ENCODE measurements around the gene GAL3ST1.
"Not testable (repeated sequence)": the region's sequence is repeated elsewhere in the genome, so short reads cannot be mapped to it uniquely, and the experiment has no call there.

The GAL3ST1 gene

DNA sequence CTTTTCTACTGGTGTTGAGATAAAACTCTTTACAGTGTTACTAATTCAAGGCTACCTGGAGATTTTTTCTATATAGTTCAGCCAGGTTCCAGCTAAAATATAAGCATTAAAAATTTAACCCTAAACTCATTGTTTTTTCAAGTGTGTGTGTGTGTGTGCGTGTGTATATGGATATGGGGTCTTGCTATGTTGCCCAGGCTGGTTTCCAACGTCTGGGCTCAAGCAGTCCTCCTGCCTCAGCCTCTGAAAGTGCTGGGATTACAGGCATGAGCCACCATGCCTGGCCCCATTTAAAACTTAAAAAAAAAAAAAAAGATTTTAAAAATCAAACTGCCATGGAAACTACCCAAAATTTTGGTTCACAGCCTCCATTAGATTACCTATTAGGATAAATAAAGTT is 21.7 kb upstream of the GAL3ST1 start:
- Histone ChIP-seq H3K9ac (ENCODE audit: low read length) (no peak overlapping the region), H3K4me3 (ENCODE audit: low read length) (no peak overlapping the region), H3K56ac (ENCODE audit: low read length) (no peak overlapping the region), H3K27me3 (ENCODE audit: insufficient read depth, low read length, poor library complexity) (no peaks in the 10 kb centered on the region), H3K27ac (ENCODE audit: low read depth, low read length) (no peak overlapping the region), H2BK15ac (replicated peaks; ENCODE audit: low read depth) (no peak overlapping the region), H3K4ac (ENCODE audit: low read depth, low read length) (no peak overlapping the region), H3K79me2 (ENCODE audit: control insufficient read depth, insufficient read depth, low read length) (peaks cover 3% of the 10 kb centered on the region), H3K23ac (ENCODE audit: low read length) (no peak overlapping the region), H3K4me1 (ENCODE audit: control insufficient read depth, low read depth, low read length) (no peaks in the 10 kb centered on the region), H4K5ac (ENCODE audit: low read length) (no peak overlapping the region), H2AK5ac (ENCODE audit: low read length) (no peak overlapping the region), H3K79me1 (ENCODE audit: low read length) (peaks cover 3% of the 10 kb centered on the region), H2BK120ac (ENCODE audit: low read depth, low read length) (no peak overlapping the region), H2BK5ac (ENCODE audit: low read length) (no peak overlapping the region), H3K18ac (ENCODE audit: low read length) (no peak overlapping the region), H3K4me2 (ENCODE audit: low read length) (no peak overlapping the region), H4K8ac (ENCODE audit: low read depth, low read length) (no peak overlapping the region), H3K36me3 (ENCODE audit: control insufficient read depth, insufficient read depth, low read length) (no peaks in the 10 kb centered on the region)
- no CpG with 5 or more reads among the region's 2 CpGs for WGBS (ENCODE audit: extremely low coverage, insufficient coverage, low lambda C conversion rate)
- DNase-seq: no peak

DNA sequence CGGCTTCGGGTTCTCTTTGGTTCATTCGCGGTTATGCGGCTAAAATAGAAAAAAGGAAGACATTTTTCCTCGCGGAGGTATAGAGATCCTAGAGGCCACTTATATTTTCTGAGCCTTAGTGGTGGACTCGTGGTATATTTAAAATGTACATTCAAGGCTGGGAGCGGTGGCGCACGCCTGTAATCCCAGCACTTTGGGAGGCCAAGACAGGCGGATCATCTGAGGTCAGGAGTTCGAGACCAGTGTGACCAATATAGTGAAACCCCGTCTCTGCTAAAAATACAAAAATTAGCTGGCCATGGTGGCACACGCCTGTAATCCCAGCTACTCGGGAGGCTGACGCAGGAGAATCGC is 17.9 kb upstream of the GAL3ST1 start:
- not testable (repeated sequence) for H4K5ac ChIP-seq (ENCODE audit: low read length); H3K4me3 ChIP-seq (ENCODE audit: low read length); H4K8ac ChIP-seq (ENCODE audit: low read depth, low read length); H3K36me3 ChIP-seq (ENCODE audit: control insufficient read depth, insufficient read depth, low read length); H3K27ac ChIP-seq (ENCODE audit: low read depth, low read length); H3K56ac ChIP-seq (ENCODE audit: low read length); H3K18ac ChIP-seq (ENCODE audit: low read length); H3K23ac ChIP-seq (ENCODE audit: low read length); H2BK120ac ChIP-seq (ENCODE audit: low read depth, low read length); H3K4me2 ChIP-seq (ENCODE audit: low read length); H2AK5ac ChIP-seq (ENCODE audit: low read length); H2BK15ac ChIP-seq (replicated peaks; ENCODE audit: low read depth); H3K9ac ChIP-seq (ENCODE audit: low read length); DNase-seq; H3K4me1 ChIP-seq (ENCODE audit: control insufficient read depth, low read depth, low read length); H3K27me3 ChIP-seq (ENCODE audit: insufficient read depth, low read length, poor library complexity); H3K4ac ChIP-seq (ENCODE audit: low read depth, low read length); H2BK5ac ChIP-seq (ENCODE audit: low read length)
- WGBS (ENCODE audit: extremely low coverage, insufficient coverage, low lambda C conversion rate): no CpG with 5 or more reads among the region's 18 CpGs
- H3K79me2 ChIP-seq (ENCODE audit: control insufficient read depth, insufficient read depth, low read length): peaks cover 21% of the 10 kb centered on the region
- H3K79me1 ChIP-seq (ENCODE audit: low read length): peaks cover 12% of the 10 kb centered on the region

GRCh38 chr22:30591588-30592359 is 17.3 kb upstream of the GAL3ST1 start, which contains the start of gene PES1:
Gene PES1, minus strand, starts transcription at chr22:30591910. Its CDS starts 77 bp downstream, at chr22:30591833.
- peaks cover 12% of the 10 kb centered on the region for H3K79me1 ChIP-seq (ENCODE audit: low read length)
- peaks cover 3% of the 10 kb centered on the region for H3K4me1 ChIP-seq (ENCODE audit: control insufficient read depth, low read depth, low read length)
- peak within 1 kb of the TSS; percentile 89 for H3K4me2 ChIP-seq (ENCODE audit: low read length)
- H2AK5ac ChIP-seq (ENCODE audit: low read length): no peak within 1 kb of the TSS
- H3K27ac ChIP-seq (ENCODE audit: low read depth, low read length): no peak within 1 kb of the TSS
- peaks cover 14% of the 10 kb centered on the region for H3K36me3 ChIP-seq (ENCODE audit: control insufficient read depth, insufficient read depth, low read length)
- no peak within 1 kb of the TSS for H3K4ac ChIP-seq (ENCODE audit: low read depth, low read length)
- no peak within 1 kb of the TSS for H3K23ac ChIP-seq (ENCODE audit: low read length)
- H2BK120ac ChIP-seq (ENCODE audit: low read depth, low read length): no peak within 1 kb of the TSS
- no peak within 1 kb of the TSS for H2BK5ac ChIP-seq (ENCODE audit: low read length)
- H3K27me3 ChIP-seq (ENCODE audit: insufficient read depth, low read length, poor library complexity): no peaks in the 10 kb centered on the region
- H2BK15ac ChIP-seq (replicated peaks; ENCODE audit: low read depth): no peak within 1 kb of the TSS
- DNase-seq: peak; percentile 100
- peak within 1 kb of the TSS; percentile 95 for H3K56ac ChIP-seq (ENCODE audit: low read length)
- peak within 1 kb of the TSS; percentile 85 for H3K9ac ChIP-seq (ENCODE audit: low read length)
- H3K18ac ChIP-seq (ENCODE audit: low read length): peak within 1 kb of the TSS; percentile 18
- H4K8ac ChIP-seq (ENCODE audit: low read depth, low read length): no peak within 1 kb of the TSS
- peak within 1 kb of the TSS; percentile 93 for H3K4me3 ChIP-seq (ENCODE audit: low read length)
- H3K79me2 ChIP-seq (ENCODE audit: control insufficient read depth, insufficient read depth, low read length): peaks cover 21% of the 10 kb centered on the region
- WGBS (ENCODE audit: extremely low coverage, insufficient coverage, low lambda C conversion rate): no CpG with 5 or more reads among the region's 49 CpGs
- H4K5ac ChIP-seq (ENCODE audit: low read length): no peak within 1 kb of the TSS

DNA sequence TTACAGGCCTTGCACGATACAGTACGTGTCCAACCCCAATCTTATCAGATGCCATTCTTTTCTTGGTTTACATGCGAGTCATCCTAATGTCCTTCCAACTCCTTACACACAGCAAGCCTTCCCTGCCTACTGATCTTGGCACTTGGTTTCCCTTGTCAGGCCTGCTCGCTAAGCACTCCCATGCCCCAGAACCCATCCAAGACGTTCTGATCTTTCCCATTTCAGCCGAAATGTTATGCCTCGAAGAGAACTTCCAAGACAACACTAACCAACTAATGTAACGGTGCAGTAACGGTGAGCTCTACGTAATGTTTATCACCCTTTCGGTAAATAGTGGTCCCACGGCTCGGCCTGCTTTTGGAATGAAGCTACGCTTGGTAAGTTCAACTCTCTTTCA is 16.7 kb upstream of the GAL3ST1 start:
- H3K27ac ChIP-seq (ENCODE audit: low read depth, low read length): no peak overlapping the region
- no peak overlapping the region for H2BK5ac ChIP-seq (ENCODE audit: low read length)
- DNase-seq: no peak
- no peak overlapping the region for H4K5ac ChIP-seq (ENCODE audit: low read length)
- H3K4me1 ChIP-seq (ENCODE audit: control insufficient read depth, low read depth, low read length): peaks cover 3% of the 10 kb centered on the region
- H3K27me3 ChIP-seq (ENCODE audit: insufficient read depth, low read length, poor library complexity): no peaks in the 10 kb centered on the region
- no peak overlapping the region for H3K23ac ChIP-seq (ENCODE audit: low read length)
- no peak overlapping the region for H3K18ac ChIP-seq (ENCODE audit: low read length)
- H3K79me2 ChIP-seq (ENCODE audit: control insufficient read depth, insufficient read depth, low read length): peaks cover 21% of the 10 kb centered on the region
- H3K79me1 ChIP-seq (ENCODE audit: low read length): peaks cover 12% of the 10 kb centered on the region
- no peak overlapping the region for H2AK5ac ChIP-seq (ENCODE audit: low read length)
- H3K4me2 ChIP-seq (ENCODE audit: low read length): peak overlapping the region; percentile 89
- peaks cover 17% of the 10 kb centered on the region for H3K36me3 ChIP-seq (ENCODE audit: control insufficient read depth, insufficient read depth, low read length)
- H2BK15ac ChIP-seq (replicated peaks; ENCODE audit: low read depth): no peak overlapping the region
- peak overlapping the region; percentile 93 for H3K4me3 ChIP-seq (ENCODE audit: low read length)
- no peak overlapping the region for H2BK120ac ChIP-seq (ENCODE audit: low read depth, low read length)
- H3K9ac ChIP-seq (ENCODE audit: low read length): peak overlapping the region; percentile 85
- H3K4ac ChIP-seq (ENCODE audit: low read depth, low read length): no peak overlapping the region
- no CpG with 5 or more reads among the region's 14 CpGs for WGBS (ENCODE audit: extremely low coverage, insufficient coverage, low lambda C conversion rate)
- no peak overlapping the region for H4K8ac ChIP-seq (ENCODE audit: low read depth, low read length)
- H3K56ac ChIP-seq (ENCODE audit: low read length): peak overlapping the region; percentile 95

DNA sequence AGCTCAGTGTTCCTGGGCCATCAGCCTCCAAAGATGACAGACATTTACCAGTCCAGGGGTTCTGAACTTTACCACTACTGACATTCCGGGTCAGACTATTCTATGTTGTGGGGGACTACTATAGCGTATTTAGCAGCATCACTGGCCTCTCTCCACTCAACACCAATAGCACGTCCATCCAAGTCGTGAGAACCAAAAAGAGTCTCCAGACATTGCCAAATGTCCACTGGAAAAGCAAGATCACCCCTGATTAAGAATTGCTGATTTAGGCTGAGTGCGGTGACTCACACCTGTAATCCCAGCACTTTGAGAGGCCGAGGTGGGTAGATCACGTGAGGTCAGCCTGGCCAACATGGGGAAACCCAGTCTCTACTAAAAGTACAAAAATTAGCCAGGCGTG is 11.9 kb upstream of the GAL3ST1 start:
- peaks cover 38% of the 10 kb centered on the region for H3K36me3 ChIP-seq (ENCODE audit: control insufficient read depth, insufficient read depth, low read length)
- no peak overlapping the region for H2BK5ac ChIP-seq (ENCODE audit: low read length)
- no peak overlapping the region for H2AK5ac ChIP-seq (ENCODE audit: low read length)
- no peak overlapping the region for H3K4me2 ChIP-seq (ENCODE audit: low read length)
- H3K23ac ChIP-seq (ENCODE audit: low read length): no peak overlapping the region
- H3K27ac ChIP-seq (ENCODE audit: low read depth, low read length): no peak overlapping the region
- peaks cover 3% of the 10 kb centered on the region for H3K4me1 ChIP-seq (ENCODE audit: control insufficient read depth, low read depth, low read length)
- no peak overlapping the region for H3K4me3 ChIP-seq (ENCODE audit: low read length)
- no peak overlapping the region for H3K18ac ChIP-seq (ENCODE audit: low read length)
- H3K79me2 ChIP-seq (ENCODE audit: control insufficient read depth, insufficient read depth, low read length): peaks cover 19% of the 10 kb centered on the region
- no peak overlapping the region for H4K8ac ChIP-seq (ENCODE audit: low read depth, low read length)
- no peak overlapping the region for H3K56ac ChIP-seq (ENCODE audit: low read length)
- DNase-seq: no peak
- peaks cover 11% of the 10 kb centered on the region for H3K79me1 ChIP-seq (ENCODE audit: low read length)
- H4K5ac ChIP-seq (ENCODE audit: low read length): no peak overlapping the region
- no peak overlapping the region for H3K4ac ChIP-seq (ENCODE audit: low read depth, low read length)
- no peak overlapping the region for H3K9ac ChIP-seq (ENCODE audit: low read length)
- no peaks in the 10 kb centered on the region for H3K27me3 ChIP-seq (ENCODE audit: insufficient read depth, low read length, poor library complexity)
- WGBS (ENCODE audit: extremely low coverage, insufficient coverage, low lambda C conversion rate): no CpG with 5 or more reads among the region's 8 CpGs
- no peak overlapping the region for H2BK120ac ChIP-seq (ENCODE audit: low read depth, low read length)
- H2BK15ac ChIP-seq (replicated peaks; ENCODE audit: low read depth): no peak overlapping the region

DNA sequence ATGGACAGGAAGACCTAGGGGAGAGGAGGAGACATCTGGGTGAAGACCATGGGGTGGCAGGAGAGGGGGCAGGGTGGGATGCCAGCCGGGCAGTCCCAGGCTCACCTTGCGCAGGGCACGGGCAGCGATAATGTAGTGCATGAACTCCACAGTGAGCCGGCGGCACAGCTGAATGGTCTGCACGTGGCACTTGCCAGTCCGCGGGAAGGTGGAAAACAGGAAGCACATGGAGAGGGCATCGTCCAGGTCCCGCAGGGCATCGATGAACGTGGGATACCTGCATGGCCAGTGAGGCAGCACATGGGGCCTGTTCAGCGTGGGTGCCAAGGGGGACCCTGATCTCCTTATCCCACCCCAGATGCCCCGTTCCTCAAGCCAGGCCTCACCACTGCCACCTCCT is 10.0 kb upstream of the GAL3ST1 start:
- Histone ChIP-seq H3K9ac (ENCODE audit: low read length) (no peak overlapping the region), H3K27me3 (ENCODE audit: insufficient read depth, low read length, poor library complexity) (no peaks in the 10 kb centered on the region), H3K4me3 (ENCODE audit: low read length) (no peak overlapping the region), H3K79me1 (ENCODE audit: low read length) (peaks cover 4% of the 10 kb centered on the region), H2AK5ac (ENCODE audit: low read length) (no peak overlapping the region), H3K27ac (ENCODE audit: low read depth, low read length) (no peak overlapping the region), H3K23ac (ENCODE audit: low read length) (no peak overlapping the region), H3K36me3 (ENCODE audit: control insufficient read depth, insufficient read depth, low read length) (peaks cover 47% of the 10 kb centered on the region), H4K8ac (ENCODE audit: low read depth, low read length) (no peak overlapping the region), H4K5ac (ENCODE audit: low read length) (no peak overlapping the region), H3K56ac (ENCODE audit: low read length) (no peak overlapping the region), H2BK15ac (replicated peaks; ENCODE audit: low read depth) (no peak overlapping the region), H2BK5ac (ENCODE audit: low read length) (no peak overlapping the region), H3K4me2 (ENCODE audit: low read length) (no peak overlapping the region), H3K79me2 (ENCODE audit: control insufficient read depth, insufficient read depth, low read length) (peaks cover 2% of the 10 kb centered on the region), H3K18ac (ENCODE audit: low read length) (no peak overlapping the region), H3K4ac (ENCODE audit: low read depth, low read length) (no peak overlapping the region), H2BK120ac (ENCODE audit: low read depth, low read length) (no peak overlapping the region), H3K4me1 (ENCODE audit: control insufficient read depth, low read depth, low read length) (no peaks in the 10 kb centered on the region)
- no CpG with 5 or more reads among the region's 15 CpGs for WGBS (ENCODE audit: extremely low coverage, insufficient coverage, low lambda C conversion rate)
- no peak for DNase-seq

Measured in mesendoderm (in vitro differentiated cells).